Panc1 (cell line): ENCODE measurements around the gene NR1H4. TPM values are rescaled to one million over a fixed set of nuclear protein-coding genes. Genes with fewer than 3 reads are reported as not detected.

Experiments used
- ATAC-seq: fragments of 200-7000 bp; cut with Tn5 transposase; 2 replicates; pipeline ENCODE4 v1.9.1; 2020; ENCODE audit warnings: mild to moderate bottlenecking, moderate library complexity
- BruUV-seq: library from RNA; stranded (reverse); fragments of 400-500 nt; replicated peaks from 2 replicates; lab custom pipeline; 2021; lab: Mats Ljungman, UMichigan
- CTCF ChIA-PET: fragments of 300-600 bp; sonication (Branson Sonifier 250); formaldehyde crosslinking; loops from one replicate; lab custom pipeline; 2022; ENCODE audit warnings: antibody characterized with exemption; lab: Charles Lee
- POLR2A ChIA-PET: fragments of 300-600 bp; sonication (Branson Sonifier 250); formaldehyde crosslinking; loops from one replicate; lab custom pipeline; 2022; ENCODE audit warnings: antibody characterized with exemption; lab: Charles Lee
- DNase-seq: peaks from one replicate; pipeline ENCODE4 v3.0.0-alpha.2; 2010; ENCODE audit warnings: low read depth, low spot score
- H3K27ac ChIP-seq: 2 replicates; pipeline ENCODE4 v1.5.1; 2011; ENCODE audit warnings: mild to moderate bottlenecking, low read length, inconsistent platforms
- H3K27me3 ChIP-seq: fragments of 200-500 bp; sonication (Bioruptor generic); 2 replicates; pipeline ENCODE4 v1.6.0; 2014; ENCODE audit warnings: low read length, inconsistent platforms; ENCODE audit not compliant: control insufficient read depth, insufficient read depth
- H3K36me3 ChIP-seq: fragments of 200-500 bp; sonication (Bioruptor generic); 2 replicates; pipeline ENCODE4 v1.5.1; 2014; ENCODE audit warnings: inconsistent platforms, mild to moderate bottlenecking, low read length, moderate library complexity; ENCODE audit not compliant: control insufficient read depth, insufficient read depth
- H3K4me1 ChIP-seq: 2 replicates; pipeline ENCODE4 v1.5.1; 2011; ENCODE audit warnings: inconsistent platforms, mild to moderate bottlenecking, low read length, moderate library complexity; ENCODE audit not compliant: control insufficient read depth, insufficient read depth
- H3K4me3 ChIP-seq, 2 experiments: 2 replicates each; pipeline ENCODE4 v1.5.1; 2011 to 2012; ENCODE audit warnings: low read depth in 2 of 2, low read length in 2 of 2, mild to moderate bottlenecking in 2 of 2, inconsistent platforms in 1 of 2, moderate library complexity in 1 of 2
- H3K9me3 ChIP-seq: fragments of 200-500 bp; sonication (Bioruptor generic); 2 replicates; pipeline ENCODE4 v1.5.1; 2014; ENCODE audit warnings: low read depth, mild to moderate bottlenecking, inconsistent platforms, low read length, moderate library complexity; ENCODE audit not compliant: control insufficient read depth, insufficient read depth
- CTCF ChIP-seq: fragments of 450-650 bp; IDR thresholded peaks from 2 replicates; pipeline ENCODE4 v1.5.1; 2017; ENCODE audit warnings: mild to moderate bottlenecking
- POLR2AphosphoS5 ChIP-seq: IDR thresholded peaks from 2 replicates; pipeline ENCODE4 v1.6.1; 2012; ENCODE audit warnings: mild to moderate bottlenecking, low read depth, low read length, moderate library complexity
- REST ChIP-seq, 2 experiments: IDR thresholded peaks; 2 replicates each; pipeline ENCODE4 v1.6.1; 2011 to 2012; ENCODE audit warnings: low read depth in 2 of 2, control low read depth in 1 of 2, low read length in 1 of 2, mild to moderate bottlenecking in 1 of 2, moderate library complexity in 1 of 2; ENCODE audit not compliant: insufficient read depth in 1 of 2
- SIN3A ChIP-seq: IDR thresholded peaks from 2 replicates; pipeline ENCODE4 v1.6.1; 2012; ENCODE audit warnings: low read depth, mild to moderate bottlenecking, low read length, moderate library complexity, borderline replicate concordance; ENCODE audit not compliant: insufficient read depth
- TCF7L2 ChIP-seq: IDR thresholded peaks from 2 replicates; pipeline ENCODE4 v1.6.1; 2011; ENCODE audit warnings: mild to moderate bottlenecking, low read depth, low read length, inconsistent platforms
- in situ Hi-C: cut with HindIII; loops from 2 replicates; pipeline ENCODE4 v1.10.0; 2016; ENCODE audit warnings: low sequenced_read_pairs, low pct_unique_long_range_greater_than_20kb
- intact Hi-C: fragments of 100-400 bp; cut with micrococcal nuclease; formaldehyde crosslinking; loops from one replicate; pipeline ENCODE4 v1.10.0; 2022; ENCODE audit not compliant: unreplicated experiment
- total RNA-seq: library from RNA; stranded (reverse); gene quantifications from one replicate; pipeline ENCODE4 v1.2.1, GENCODE V29; 2021; ENCODE audit not compliant: unreplicated experiment

The NR1H4 gene
- total RNA-seq, 1 experiment from 2014 or later = not detected

- in situ Hi-C loops (no loop called here), intact Hi-C loops (no loop called here)
- ATAC-seq (no peak), DNase-seq (no peak)
- TF ChIP-seq POLR2AphosphoS5 (no peak), CTCF (no peak), SIN3A (no peak), REST (IDR thresholded peaks at IDR 0.05; ENCODE audit: insufficient read depth in 1 of 2, low read depth in 2 of 2, low read length in 1 of 2) (no peak)
- no peaks in the 10 kb centered on the region for H3K9me3 ChIP-seq
- no TSS peak for BruUV-seq
- no peak overlapping the region for H3K4me3 ChIP-seq
- H3K36me3 ChIP-seq = no peaks in the 10 kb centered on the region
- H3K4me1 ChIP-seq = no peaks in the 10 kb centered on the region
- CTCF ChIA-PET = no interaction called here
- POLR2A ChIA-PET = no interaction called here
- no peaks in the 10 kb centered on the region for H3K27me3 ChIP-seq
- H3K27ac ChIP-seq = no peak overlapping the region
Observed at GRCh38 chr12:100434177-100434576, 39.5 kb upstream of the NR1H4 start.

- DNase-seq = no peak
- in situ Hi-C loops = no loop called here
Observed at GRCh38 chr12:100435957-100436356, 37.7 kb upstream of the NR1H4 start.

More at GRCh38 chr12:100435957-100436356, 37.7 kb upstream of the NR1H4 start:
- no peaks in the 10 kb centered on the region for H3K36me3 ChIP-seq
- H3K4me1 ChIP-seq = no peaks in the 10 kb centered on the region
- ChIA-PET POLR2A (interaction anchor here (0.7 kb wide), 1 partner anchor 719 kb away, joined by 6 read pairs; no protein-coding TSS in a partner anchor), CTCF (no interaction called here)
- no TSS peak for BruUV-seq
- H3K27ac ChIP-seq = no peak overlapping the region
- intact Hi-C loops = no loop called here
- no peaks in the 10 kb centered on the region for H3K9me3 ChIP-seq
- H3K27me3 ChIP-seq = no peaks in the 10 kb centered on the region
- no peak for ATAC-seq
- no peak overlapping the region for H3K4me3 ChIP-seq
- no peak for TF ChIP-seq SIN3A
- no peak for TF ChIP-seq TCF7L2
- TF ChIP-seq CTCF = no peak
- TF ChIP-seq REST (IDR thresholded peaks at IDR 0.05; ENCODE audit: insufficient read depth in 1 of 2, low read depth in 2 of 2, low read length in 1 of 2) = no peak
- no peak for TF ChIP-seq POLR2AphosphoS5
